GM12878 (cell line): Measurements from ENCODE around the gene LAMA2. TPM values are rescaled to one million over a fixed set of nuclear protein-coding genes. Genes with fewer than 3 reads are reported as not detected.

ENCODE experiments used
- ATAC-seq: fragments of 200-7000 bp; cut with Tn5 transposase; 3 replicates; pipeline ENCODE4 v1.9.1; 2020; ENCODE audit warnings: mild to moderate bottlenecking, moderate library complexity
- BruUV-seq: library from RNA; stranded (reverse); fragments of 400-500 nt; replicated peaks from 2 replicates; lab custom pipeline; 2021; lab: Mats Ljungman, UMichigan
- CTCF ChIA-PET: fragments of 300-600 bp; sonication (Branson Sonifier 250); formaldehyde crosslinking; extraction: SDS; loops from one replicate; lab custom pipeline; 2021; ENCODE audit warnings: inconsistent platforms; lab: Yijun Ruan, JAX
- POLR2A ChIA-PET: fragments of 350-600 bp; formaldehyde crosslinking; extraction: SDS; loops from one replicate; lab custom pipeline; 2021; ENCODE audit warnings: inconsistent platforms; lab: Charles Lee
- RAD21 ChIA-PET: fragments of 300-600 bp; sonication (Branson Sonifier 250); formaldehyde crosslinking; loops from one replicate; lab custom pipeline; 2023; ENCODE audit warnings: antibody characterized with exemption; ENCODE audit not compliant: unreplicated experiment; lab: Charles Lee
- SMC1A ChIA-PET: fragments of 300-600 bp; sonication (Branson Sonifier 250); formaldehyde crosslinking; loops from one replicate; lab custom pipeline; 2023; ENCODE audit not compliant: unreplicated experiment, uncharacterized antibody; lab: Charles Lee
- DNase-seq: peaks from one replicate; pipeline ENCODE4 v3.0.0-alpha.2; 2011; ENCODE audit warnings: low read depth, low spot score
- FAIRE-seq: peaks from 3 replicates; lab custom pipeline; 2011; peaks lifted over from hg19 to GRCh38; lab: Jason Lieb, UNC
- H2AFZ ChIP-seq: 2 replicates; pipeline ENCODE4 v1.6.0; 2011; ENCODE audit warnings: low read depth, low read length, control low read depth; ENCODE audit not compliant: control insufficient read depth
- H3K27ac ChIP-seq: 2 replicates; pipeline ENCODE4 v1.5.1; 2011; ENCODE audit warnings: control low read depth; ENCODE audit not compliant: control insufficient read depth, insufficient read depth
- H3K27me3 ChIP-seq, 2 experiments: replicated peaks in 1 of 2; 2 replicates each; pipeline versions ENCODE4 v1.6.0 to v1.6.1; 2011; ENCODE audit warnings: low read length in 1 of 2; ENCODE audit not compliant: control insufficient read depth in 2 of 2, insufficient read depth in 2 of 2
- H3K36me3 ChIP-seq, 2 experiments: 2 replicates each; pipeline ENCODE4 v1.5.1; 2011; ENCODE audit warnings: low read length in 1 of 2; ENCODE audit not compliant: control insufficient read depth in 2 of 2, insufficient read depth in 2 of 2
- H3K4me1 ChIP-seq: 2 replicates; pipeline ENCODE4 v1.6.1; 2011; ENCODE audit warnings: mild to moderate bottlenecking, low read length, moderate library complexity, mixed read lengths; ENCODE audit not compliant: control insufficient read depth, insufficient read depth
- H3K4me2 ChIP-seq: 2 replicates; pipeline ENCODE4 v1.6.0; 2011; ENCODE audit warnings: control low read depth; ENCODE audit not compliant: control insufficient read depth, insufficient read depth
- H3K4me3 ChIP-seq: fragments of 200-600 bp; sonication (generic); 2 replicates; pipeline ENCODE4 v1.5.1; 2016
- H3K79me2 ChIP-seq: 2 replicates; pipeline ENCODE4 v1.6.0; 2011; ENCODE audit warnings: low read length; ENCODE audit not compliant: control insufficient read depth, insufficient read depth
- H3K9ac ChIP-seq: 2 replicates; pipeline ENCODE4 v1.8.0; 2011; ENCODE audit warnings: low read length, control low read depth, mixed read lengths; ENCODE audit not compliant: control insufficient read depth, insufficient read depth
- H3K9me3 ChIP-seq: replicated peaks from 3 replicates; pipeline ENCODE4 v1.5.1; 2011; ENCODE audit warnings: mild to moderate bottlenecking, low read length; ENCODE audit not compliant: control insufficient read depth, insufficient read depth
- H4K20me1 ChIP-seq: 2 replicates; pipeline ENCODE4 v1.6.0; 2011; ENCODE audit not compliant: control insufficient read depth, insufficient read depth
- ESRRA ChIP-seq: IDR thresholded peaks from 2 replicates; pipeline ENCODE4 v1.6.1; 2012; ENCODE audit warnings: mild to moderate bottlenecking, low read length, improper control_type of control experiment
- ETV6 ChIP-seq, 2 experiments: fragments of 450-650 bp in 1 of 2; IDR thresholded peaks in 1 of 2; conservative IDR thresholded peaks in 1 of 2; 2 replicates each; pipeline ENCODE4 v1.6.1; 2014; ENCODE audit warnings: antibody characterized with exemption in 1 of 2, borderline replicate concordance in 1 of 2, low read depth in 1 of 2, mild to moderate bottlenecking in 1 of 2, moderate library complexity in 1 of 2
- SMC3 ChIP-seq: IDR thresholded peaks from 2 replicates; pipeline ENCODE4 v1.6.1; 2011; ENCODE audit warnings: low read length, improper control_type of control experiment, borderline replicate concordance
- WGBS: methylation state at CpG from one replicate; pipeline ENCODE4 v1.1.6; 2016; ENCODE audit warnings: low lambda C conversion rate; ENCODE audit not compliant: insufficient replicate concordance, insufficient coverage; ENCODE audit errors: missing lambda C conversion rate; 5-methylcytosine and 5-hydroxymethylcytosine counted together
- in situ Hi-C: fragments of 300-500 bp; cut with MboI; formaldehyde crosslinking; loops from 9 replicates; pipeline ENCODE4 v1.14.3; 2018; ENCODE audit warnings: mixed read lengths
- intact Hi-C: fragments of 100-400 bp; cut with micrococcal nuclease; formaldehyde crosslinking; loops from one replicate; pipeline ENCODE4 v1.14.2; 2022; ENCODE audit not compliant: unreplicated experiment
- polyA plus RNA-seq, 11 experiments: library from polyadenylated mRNA; depleted of rRNA in 4 of 11; unstranded in 6 of 11; stranded (reverse) in 5 of 11; fragments of >200 nt; fragmentation: Nextera tagmentation in 4 of 11; fragmentation: Illumina TruSeq in 1 of 11; extraction: Ambion mirVana in 4 of 11; extraction: Trizol in 1 of 11; gene quantifications; 1 replicate in 1 of 11; 2 replicates in 10 of 11; pipeline versions ENCODE4 v1.2.1 to v1.2.3, GENCODE V29; 2011 to 2016; ENCODE audit warnings: inconsistent platforms in 2 of 11, missing spikeins in 2 of 11, low read depth in 1 of 11
- total RNA-seq, 4 experiments: library from RNA; depleted of rRNA in 3 of 4; stranded (reverse); fragments of >200 nt in 3 of 4; fragmentation: Illumina TruSeq in 1 of 4; extraction: Trizol in 1 of 4; gene quantifications; 2 replicates each; pipeline versions ENCODE4 v1.2.1 to v1.2.3, GENCODE V29; 2013 to 2021

The LAMA2 gene
- total and polyA plus RNA-seq, 10 of the 15 experiments (the other 5 are each of a cell fraction or from before 2014, with no cell fraction given), result 0.04 to 2.0 (median 0.37) TPM; not detected in 1

GRCh38 chr6:129476248-129476564 lies 593.3 kb downstream of the LAMA2 start:
- RAD21 ChIA-PET, result no interaction called here
- in situ Hi-C loops, result no loop called here
- H3K9me3 ChIP-seq, result no peaks in the 10 kb centered on the region
- ATAC-seq (no peak), DNase-seq (no peak)
- H3K36me3 ChIP-seq, result no peaks in the 10 kb centered on the region
- H3K9ac ChIP-seq, result no peak overlapping the region
- TF ChIP-seq ESRRA, result no peak
- TF ChIP-seq, all 136 proteins: peak for 0
- no peaks in the 10 kb centered on the region for H3K4me1 ChIP-seq
- no peak overlapping the region for H3K27ac ChIP-seq
- H3K27me3 ChIP-seq, result no peaks in the 10 kb centered on the region; a peak in 2 of 4 replicates
- no peak overlapping the region for H2AFZ ChIP-seq
- POLR2A ChIA-PET, result no interaction called here
- H3K4me3 ChIP-seq, result no peak overlapping the region
- no peaks in the 10 kb centered on the region for H3K79me2 ChIP-seq
- FAIRE-seq, result no peak
- SMC1A ChIA-PET, result interaction anchor here (0.6 to 1.0 kb wide), 2 partner anchors 14 to 26 kb away, joined by 3 to 6 read pairs; no protein-coding TSS in a partner anchor
- no peak overlapping the region for H3K4me2 ChIP-seq
- 26% methylated on average over 4 of the region's 4 CpGs for WGBS
- BruUV-seq, result no TSS peak
- H4K20me1 ChIP-seq, result no peaks in the 10 kb centered on the region
- CTCF ChIA-PET, result interaction anchor here (1.4 to 1.7 kb wide), 2 partner anchors 14 to 23 kb away, joined by 3 read pairs; no protein-coding TSS in a partner anchor
- intact Hi-C loops, result no loop called here

GRCh38 chr6:129476810-129477209 lies 593.9 kb downstream of the LAMA2 start:
- Histone ChIP-seq H3K9ac (no peak overlapping the region), H3K9me3 (no peaks in the 10 kb centered on the region), H3K4me3 (no peak overlapping the region), H4K20me1 (no peaks in the 10 kb centered on the region), H3K4me2 (no peak overlapping the region), H3K36me3 (no peaks in the 10 kb centered on the region), H3K27me3 (no peaks in the 10 kb centered on the region; a peak in 2 of 4 replicates), H3K27ac (no peak overlapping the region), H3K4me1 (no peaks in the 10 kb centered on the region), H2AFZ (no peak overlapping the region), H3K79me2 (no peaks in the 10 kb centered on the region)
- ChIA-PET SMC1A (no interaction called here), RAD21 (no interaction called here), POLR2A (no interaction called here), CTCF (no interaction called here)
- BruUV-seq, result no TSS peak
- in situ Hi-C loops (no loop called here), intact Hi-C loops (no loop called here)
- TF ChIP-seq ETV6 (conservative IDR thresholded peaks at IDR 0.05 in 1 of 2, IDR thresholded peaks at IDR 0.05 in 1 of 2; ENCODE audit: borderline replicate concordance in 1 of 2, low read depth in 1 of 2) (no peak), SMC3 (no peak)
- DNase-seq (no peak), FAIRE-seq (no peak), ATAC-seq (no peak)
- 75% methylated on average over 4 of the region's 4 CpGs for WGBS
